Panc1 (cell line): ENCODE data around the gene DYRK1A. TPM values are rescaled to one million over a fixed set of nuclear protein-coding genes. Genes with fewer than 3 reads are reported as not detected.

Experiments
- ATAC-seq: fragments of 200-7000 bp; cut with Tn5 transposase; 2 replicates; pipeline ENCODE4 v1.9.1; 2020; ENCODE audit warnings: mild to moderate bottlenecking, moderate library complexity
- BruUV-seq: library from RNA; stranded (reverse); fragments of 400-500 nt; replicated peaks from 2 replicates; lab custom pipeline; 2021; lab: Mats Ljungman, UMichigan
- CTCF ChIA-PET: fragments of 300-600 bp; sonication (Branson Sonifier 250); formaldehyde crosslinking; loops from one replicate; lab custom pipeline; 2022; ENCODE audit warnings: antibody characterized with exemption; lab: Charles Lee
- POLR2A ChIA-PET: fragments of 300-600 bp; sonication (Branson Sonifier 250); formaldehyde crosslinking; loops from one replicate; lab custom pipeline; 2022; ENCODE audit warnings: antibody characterized with exemption; lab: Charles Lee
- DNase-seq: peaks from one replicate; pipeline ENCODE4 v3.0.0-alpha.2; 2010; ENCODE audit warnings: low read depth, low spot score
- H3K27ac ChIP-seq: 2 replicates; pipeline ENCODE4 v1.5.1; 2011; ENCODE audit warnings: mild to moderate bottlenecking, low read length, inconsistent platforms
- H3K27me3 ChIP-seq: fragments of 200-500 bp; sonication (Bioruptor generic); 2 replicates; pipeline ENCODE4 v1.6.0; 2014; ENCODE audit warnings: low read length, inconsistent platforms; ENCODE audit not compliant: control insufficient read depth, insufficient read depth
- H3K36me3 ChIP-seq: fragments of 200-500 bp; sonication (Bioruptor generic); 2 replicates; pipeline ENCODE4 v1.5.1; 2014; ENCODE audit warnings: inconsistent platforms, mild to moderate bottlenecking, low read length, moderate library complexity; ENCODE audit not compliant: control insufficient read depth, insufficient read depth
- H3K4me1 ChIP-seq: 2 replicates; pipeline ENCODE4 v1.5.1; 2011; ENCODE audit warnings: inconsistent platforms, mild to moderate bottlenecking, low read length, moderate library complexity; ENCODE audit not compliant: control insufficient read depth, insufficient read depth
- H3K4me3 ChIP-seq, 2 experiments: 2 replicates each; pipeline ENCODE4 v1.5.1; 2011 to 2012; ENCODE audit warnings: low read depth in 2 of 2, low read length in 2 of 2, mild to moderate bottlenecking in 2 of 2, inconsistent platforms in 1 of 2, moderate library complexity in 1 of 2
- H3K9me3 ChIP-seq: fragments of 200-500 bp; sonication (Bioruptor generic); 2 replicates; pipeline ENCODE4 v1.5.1; 2014; ENCODE audit warnings: low read depth, mild to moderate bottlenecking, inconsistent platforms, low read length, moderate library complexity; ENCODE audit not compliant: control insufficient read depth, insufficient read depth
- CTCF ChIP-seq: fragments of 450-650 bp; IDR thresholded peaks from 2 replicates; pipeline ENCODE4 v1.5.1; 2017; ENCODE audit warnings: mild to moderate bottlenecking
- POLR2AphosphoS5 ChIP-seq: IDR thresholded peaks from 2 replicates; pipeline ENCODE4 v1.6.1; 2012; ENCODE audit warnings: mild to moderate bottlenecking, low read depth, low read length, moderate library complexity
- REST ChIP-seq, 2 experiments: IDR thresholded peaks; 2 replicates each; pipeline ENCODE4 v1.6.1; 2011 to 2012; ENCODE audit warnings: low read depth in 2 of 2, control low read depth in 1 of 2, low read length in 1 of 2, mild to moderate bottlenecking in 1 of 2, moderate library complexity in 1 of 2; ENCODE audit not compliant: insufficient read depth in 1 of 2
- SIN3A ChIP-seq: IDR thresholded peaks from 2 replicates; pipeline ENCODE4 v1.6.1; 2012; ENCODE audit warnings: low read depth, mild to moderate bottlenecking, low read length, moderate library complexity, borderline replicate concordance; ENCODE audit not compliant: insufficient read depth
- TCF7L2 ChIP-seq: IDR thresholded peaks from 2 replicates; pipeline ENCODE4 v1.6.1; 2011; ENCODE audit warnings: mild to moderate bottlenecking, low read depth, low read length, inconsistent platforms
- in situ Hi-C: cut with HindIII; loops from 2 replicates; pipeline ENCODE4 v1.10.0; 2016; ENCODE audit warnings: low sequenced_read_pairs, low pct_unique_long_range_greater_than_20kb
- intact Hi-C: fragments of 100-400 bp; cut with micrococcal nuclease; formaldehyde crosslinking; loops from one replicate; pipeline ENCODE4 v1.10.0; 2022; ENCODE audit not compliant: unreplicated experiment
- total RNA-seq: library from RNA; stranded (reverse); gene quantifications from one replicate; pipeline ENCODE4 v1.2.1, GENCODE V29; 2021; ENCODE audit not compliant: unreplicated experiment

Gene DYRK1A
- total RNA-seq, 1 experiment from 2014 or later = 36.1 TPM

GRCh38 chr21:37443683-37444082, 77.1 kb downstream of the DYRK1A start:
- no TSS peak for BruUV-seq
- Histone ChIP-seq H3K27ac (no peak overlapping the region), H3K36me3 (no peaks in the 10 kb centered on the region; the same call in 1 of the 2 replicates), H3K27me3 (no peaks in the 10 kb centered on the region), H3K4me1 (0 out of 2 replicates have a peak, but pooled peaks cover 2% of the 10 kb centered on the region), H3K4me3 (no peak overlapping the region), H3K9me3 (no peaks in the 10 kb centered on the region)
- intact Hi-C loops (no loop called here), in situ Hi-C loops (no loop called here)
- CTCF ChIA-PET = interaction anchor here (0.7 kb wide), 1 partner anchor 20 kb away, joined by 4 read pairs; no protein-coding TSS in a partner anchor
- TF ChIP-seq SIN3A (no peak), CTCF (no peak), REST (IDR thresholded peaks at IDR 0.05; ENCODE audit: insufficient read depth in 1 of 2, low read depth in 2 of 2, low read length in 1 of 2) (no peak), TCF7L2 (no peak), POLR2AphosphoS5 (no peak)
- ATAC-seq (no peak), DNase-seq (no peak)
- POLR2A ChIA-PET = no interaction called here

- DNase-seq = no peak
- ChIA-PET POLR2A (no interaction called here), CTCF (no interaction called here)
- Histone ChIP-seq H3K27me3 (no peaks in the 10 kb centered on the region), H3K27ac (no peak overlapping the region), H3K9me3 (no peaks in the 10 kb centered on the region), H3K36me3 (no peaks in the 10 kb centered on the region; the same call in 1 of the 2 replicates), H3K4me3 (no peak overlapping the region), H3K4me1 (peaks cover 6% of the 10 kb centered on the region)
- TF ChIP-seq POLR2AphosphoS5 (no peak), SIN3A (no peak), TCF7L2 (no peak), CTCF (no peak), REST (IDR thresholded peaks at IDR 0.05; ENCODE audit: insufficient read depth in 1 of 2, low read depth in 2 of 2, low read length in 1 of 2) (no peak)
- BruUV-seq = no TSS peak
- in situ Hi-C loops (no loop called here), intact Hi-C loops (no loop called here)
- ATAC-seq = no peak
Measured at GRCh38 chr21:37445228-37445627, 78.7 kb downstream of the DYRK1A start.
